Neutrophil (primary cell): ENCODE results near the gene SMOC2.

Experiments used
- H3K27ac ChIP-seq: fragments of 200-600 bp; sonication (generic); 2 replicates; pipeline ENCODE4 v1.5.1; 2016; ENCODE audit warnings: mild to moderate bottlenecking, moderate library complexity
- H3K27me3 ChIP-seq: fragments of 200-600 bp; sonication (generic); 2 replicates; pipeline ENCODE4 v1.6.0; 2016; ENCODE audit warnings: mild to moderate bottlenecking
- H3K36me3 ChIP-seq: fragments of 200-600 bp; sonication (generic); 2 replicates; pipeline ENCODE4 v1.5.1; 2017
- H3K4me1 ChIP-seq, 2 experiments: fragments of 200-600 bp in 1 of 2; sonication (generic) in 1 of 2; 1 replicate in 1 of 2; 2 replicates in 1 of 2; pipeline versions ENCODE4 v1.5.1 to v1.6.1; 2013 to 2016; ENCODE audit warnings: low read depth in 1 of 2, low read length in 1 of 2, mild to moderate bottlenecking in 1 of 2, moderate library complexity in 1 of 2; ENCODE audit not compliant: control insufficient read depth in 1 of 2, insufficient read depth in 1 of 2
- H3K4me3 ChIP-seq, 2 experiments: fragments of 200-600 bp in 1 of 2; sonication (generic) in 1 of 2; 1 replicate in 1 of 2; 2 replicates in 1 of 2; pipeline ENCODE4 v1.5.1; 2013 to 2016; ENCODE audit warnings: low read depth in 1 of 2, low read length in 1 of 2, mild to moderate bottlenecking in 1 of 2, moderate library complexity in 1 of 2
- H3K9me3 ChIP-seq: fragments of 200-600 bp; sonication (generic); 2 replicates; pipeline ENCODE4 v1.5.1; 2016
- CTCF ChIP-seq: fragments of 200-600 bp; sonication (generic); IDR thresholded peaks from 2 replicates; pipeline ENCODE4 v1.5.1; 2016; ENCODE audit warnings: antibody characterized with exemption

The SMOC2 gene

GRCh38 chr6:168490757-168491156 lies 49.8 kb downstream of the SMOC2 start:
- TF ChIP-seq CTCF, result no peak
- Histone ChIP-seq H3K27me3 (no peaks in the 10 kb centered on the region), H3K4me1 (no peaks in the 10 kb centered on the region)

GRCh38 chr6:168493976-168494375 lies 53.0 kb downstream of the SMOC2 start:
- H3K27ac ChIP-seq, result no peak overlapping the region
- H3K4me3 ChIP-seq, result no peak overlapping the region
- no peak for TF ChIP-seq CTCF
- no peaks in the 10 kb centered on the region for H3K9me3 ChIP-seq
- no peaks in the 10 kb centered on the region for H3K4me1 ChIP-seq
- H3K27me3 ChIP-seq, result no peaks in the 10 kb centered on the region
- no peaks in the 10 kb centered on the region for H3K36me3 ChIP-seq

More at GRCh38 chr6:168490757-168491156, 49.8 kb downstream of the SMOC2 start:
- Histone ChIP-seq H3K27ac (no peak overlapping the region), H3K4me3 (no peak overlapping the region), H3K9me3 (no peaks in the 10 kb centered on the region), H3K36me3 (no peaks in the 10 kb centered on the region)

GRCh38 chr6:168494726-168495125 lies 53.7 kb downstream of the SMOC2 start:
- Histone ChIP-seq H3K9me3 (no peaks in the 10 kb centered on the region), H3K27me3 (no peaks in the 10 kb centered on the region), H3K4me3 (no peak overlapping the region), H3K4me1 (no peaks in the 10 kb centered on the region), H3K36me3 (no peaks in the 10 kb centered on the region), H3K27ac (no peak overlapping the region)
- TF ChIP-seq CTCF, result no peak

- no peak overlapping the region for H3K27ac ChIP-seq
- H3K27me3 ChIP-seq, result no peaks in the 10 kb centered on the region
- no peak for TF ChIP-seq CTCF
- no peaks in the 10 kb centered on the region for H3K9me3 ChIP-seq
- no peaks in the 10 kb centered on the region for H3K36me3 ChIP-seq
- no peak overlapping the region for H3K4me3 ChIP-seq
- H3K4me1 ChIP-seq, result no peaks in the 10 kb centered on the region
These were observed 54.1 kb downstream of the SMOC2 start for GRCh38 chr6:168495133-168495532.

GRCh38 chr6:168495636-168496035 lies 54.7 kb downstream of the SMOC2 start:
- TF ChIP-seq CTCF, result no peak
- no peak overlapping the region for H3K27ac ChIP-seq
- no peaks in the 10 kb centered on the region for H3K27me3 ChIP-seq
- H3K4me3 ChIP-seq, result no peak overlapping the region
- no peaks in the 10 kb centered on the region for H3K36me3 ChIP-seq
- no peaks in the 10 kb centered on the region for H3K4me1 ChIP-seq
- H3K9me3 ChIP-seq, result no peaks in the 10 kb centered on the region
